Activated CD8-positive, alpha-beta T cell treated with anti-CD3 and anti-CD28 coated beads for 36 hours (primary cell): ENCODE data around the gene MYL6B. TPM values are rescaled to one million over a fixed set of nuclear protein-coding genes. Genes with fewer than 3 reads are reported as not detected.
A peak's percentile ranks its signal among the peaks of the same experiment; 100 is the strongest.

Experiments used
- ATAC-seq: fragments of 200-7000 bp; cut with Tn5 transposase; one replicate; pipeline ENCODE4 v1.10.0; 2021; ENCODE audit warnings: mild to moderate bottlenecking, moderate library complexity
- CTCF ChIA-PET: fragments of 350-600 bp; sonication (Branson Sonifier 250); formaldehyde crosslinking; loops from one replicate; lab custom pipeline; 2021; ENCODE audit warnings: antibody characterized with exemption; lab: Charles Lee
- POLR2A ChIA-PET: fragments of 350-600 bp; sonication (Branson Sonifier 250); formaldehyde crosslinking; loops from one replicate; lab custom pipeline; 2021; ENCODE audit warnings: antibody characterized with exemption; lab: Charles Lee
- DNase-seq: peaks from one replicate; pipeline ENCODE4 v3.0.0-alpha.2; 2020
- H3K27ac Mint-ChIP-seq: one replicate; pipeline ENCODE4 v1.8.0; 2021; ENCODE audit warnings: mild to moderate bottlenecking, mixed read lengths
- H3K27me3 Mint-ChIP-seq: one replicate; pipeline ENCODE4 v1.8.0; 2021; ENCODE audit warnings: mixed read lengths
- H3K36me3 Mint-ChIP-seq: one replicate; pipeline ENCODE4 v1.8.0; 2021; ENCODE audit warnings: low read depth, mixed read lengths
- H3K4me1 Mint-ChIP-seq: one replicate; pipeline ENCODE4 v1.8.0; 2021; ENCODE audit warnings: low read depth, mixed read lengths
- H3K4me3 Mint-ChIP-seq: one replicate; pipeline ENCODE4 v1.8.0; 2021; ENCODE audit warnings: mild to moderate bottlenecking, moderate library complexity, mixed read lengths
- H3K9me3 Mint-ChIP-seq: one replicate; pipeline ENCODE4 v1.8.0; 2021; ENCODE audit warnings: mixed read lengths
- CTCF ChIP-seq: fragments of 200-600 bp; IDR thresholded peaks from one replicate; pipeline ENCODE4 v1.8.0; 2022; ENCODE audit warnings: antibody characterized with exemption, mild to moderate bottlenecking
- intact Hi-C: fragments of 100-400 bp; cut with micrococcal nuclease; formaldehyde crosslinking; loops from one replicate; pipeline ENCODE4 v1.10.0; 2022
- total RNA-seq, 2 experiments: library from RNA; stranded (reverse); gene quantifications; one replicate each; pipeline ENCODE4 v1.2.3, GENCODE V29; 2021

Gene MYL6B
- total RNA-seq, 2 experiments from 2014 or later, result 60.3 to 66.9 TPM

GRCh38 chr12:56165369-56165768 is 13.0 kb downstream of the MYL6B start:
- Mint-ChIP-seq H3K9me3 (no peaks in the 10 kb centered on the region), H3K4me3 (no peak overlapping the region), H3K27ac (peak overlapping the region; percentile 22), H3K36me3 (peaks cover 52% of the 10 kb centered on the region), H3K27me3 (no peaks in the 10 kb centered on the region), H3K4me1 (peaks cover 11% of the 10 kb centered on the region)
- ChIA-PET CTCF (interaction anchor here (0.6 to 2.4 kb wide), 4 partner anchors 24 to 280 kb away, joined by 3 to 9 read pairs (median 4); partner anchors contain the start of genes SMARCC2 and ZC3H10), POLR2A (interaction anchor here (0.6 to 2.8 kb wide), 6 partner anchors 8 to 456 kb away, joined by 3 to 19 read pairs (median 3); partner anchors contain the start of gene SMARCC2)
- DNase-seq, result no peak
- TF ChIP-seq CTCF, result no peak
- intact Hi-C loops, result no loop called here
- no peak for ATAC-seq

GRCh38 chr12:56169229-56169759 is 16.9 kb downstream of the MYL6B start:
- H3K4me3 Mint-ChIP-seq, result no peak overlapping the region

GRCh38 chr12:56172839-56173238 is 20.5 kb downstream of the MYL6B start:
- intact Hi-C loops, result no loop called here
- Mint-ChIP-seq H3K4me1 (no peaks in the 10 kb centered on the region), H3K9me3 (no peaks in the 10 kb centered on the region), H3K4me3 (no peak overlapping the region), H3K27ac (peak overlapping the region; percentile 30), H3K36me3 (peaks cover 50% of the 10 kb centered on the region), H3K27me3 (no peaks in the 10 kb centered on the region)
- ATAC-seq (no peak), DNase-seq (no peak)
- TF ChIP-seq CTCF, result no peak
- POLR2A ChIA-PET, result interaction anchor here (0.8 to 5.4 kb wide), 4 partner anchors 8 to 21 kb away, joined by 3 to 51 read pairs (median 6); partner anchors contain the start of gene MYL6
- CTCF ChIA-PET, result interaction anchor here (0.8 to 3.0 kb wide), 2 partner anchors 14 to 16 kb away, joined by 3 to 22 read pairs; partner anchors contain the start of genes MYL6 and SMARCC2

More at GRCh38 chr12:56169229-56169759, 16.9 kb downstream of the MYL6B start:
- ATAC-seq (no peak), DNase-seq (no peak)
- Mint-ChIP-seq H3K36me3 (peaks cover 44% of the 10 kb centered on the region), H3K9me3 (no peaks in the 10 kb centered on the region), H3K27ac (peak overlapping the region; percentile 19), H3K27me3 (no peaks in the 10 kb centered on the region), H3K4me1 (no peaks in the 10 kb centered on the region)
- TF ChIP-seq CTCF, result no peak
- ChIA-PET POLR2A (interaction anchor here (0.6 to 5.4 kb wide), 6 partner anchors 9 to 160 kb away, joined by 3 to 51 read pairs (median 4); partner anchors contain the start of genes MYL6 and RNF41), CTCF (interaction anchor here (0.7 to 1.4 kb wide), 3 partner anchors 10 to 20 kb away, joined by 3 read pairs; partner anchors contain the start of gene SMARCC2)
- intact Hi-C loops, result no loop called here

- Mint-ChIP-seq H3K4me3 (no peak overlapping the region), H3K9me3 (no peaks in the 10 kb centered on the region), H3K4me1 (no peaks in the 10 kb centered on the region), H3K27me3 (no peaks in the 10 kb centered on the region), H3K36me3 (peaks cover 47% of the 10 kb centered on the region), H3K27ac (no peak overlapping the region)
- DNase-seq (no peak), ATAC-seq (no peak)
- ChIA-PET CTCF (interaction anchor here (0.8 to 1.4 kb wide), 3 partner anchors 11 to 59 kb away, joined by 3 to 4 read pairs (median 3); partner anchors contain the start of gene SMARCC2), POLR2A (interaction anchor here (0.6 to 1.7 kb wide), 6 partner anchors 10 to 17 kb away, joined by 3 to 9 read pairs (median 4); partner anchors contain the start of gene SMARCC2)
- no peak for TF ChIP-seq CTCF
- intact Hi-C loops, result no loop called here
Measured at GRCh38 chr12:56178347-56178746, 26.0 kb downstream of the MYL6B start.

GRCh38 chr12:56186957-56187356 is 34.6 kb downstream of the MYL6B start:
- Mint-ChIP-seq H3K9me3 (no peaks in the 10 kb centered on the region), H3K27ac (no peak overlapping the region), H3K36me3 (peaks cover 38% of the 10 kb centered on the region), H3K4me3 (peak overlapping the region; percentile 92), H3K27me3 (peaks cover 2% of the 10 kb centered on the region), H3K4me1 (peaks cover 30% of the 10 kb centered on the region)
- ATAC-seq, result no peak
- intact Hi-C loops, result no loop called here
- no peak for DNase-seq
- TF ChIP-seq CTCF, result no peak
- ChIA-PET POLR2A (interaction anchor here (0.6 to 5.7 kb wide), 10 partner anchors 12 to 357 kb away, joined by 3 to 68 read pairs (median 5); partner anchors contain the start of genes RPL41 and ZC3H10), CTCF (interaction anchor here (1.0 to 4.4 kb wide), 7 partner anchors 12 to 80 kb away, joined by 3 to 91 read pairs (median 6); partner anchors contain the start of genes COQ10A, RNF41 and ZC3H10)
